ENCODE results near the gene AP1M1.

DNA sequence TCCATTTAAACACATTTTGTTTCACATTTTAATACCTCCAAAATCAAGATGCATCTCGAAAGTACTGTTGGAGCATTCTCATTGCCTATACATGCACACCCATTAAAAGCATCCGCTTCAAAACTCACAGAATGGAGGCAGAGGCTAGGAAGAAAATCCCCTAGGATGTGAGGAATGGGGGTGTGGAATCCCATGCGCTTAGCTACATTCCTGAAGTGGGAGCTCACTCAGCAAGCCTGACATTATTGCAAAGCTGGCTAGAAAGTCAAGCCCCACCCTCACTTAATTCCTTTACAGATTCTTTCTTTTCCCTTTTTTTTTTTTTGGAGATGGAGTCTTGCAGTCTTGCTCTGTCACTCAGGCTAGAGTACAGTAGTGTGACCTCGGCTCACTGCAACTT, 17.1 kb upstream of the AP1M1 start:
- TF ChIP-seq, protein P1, sequence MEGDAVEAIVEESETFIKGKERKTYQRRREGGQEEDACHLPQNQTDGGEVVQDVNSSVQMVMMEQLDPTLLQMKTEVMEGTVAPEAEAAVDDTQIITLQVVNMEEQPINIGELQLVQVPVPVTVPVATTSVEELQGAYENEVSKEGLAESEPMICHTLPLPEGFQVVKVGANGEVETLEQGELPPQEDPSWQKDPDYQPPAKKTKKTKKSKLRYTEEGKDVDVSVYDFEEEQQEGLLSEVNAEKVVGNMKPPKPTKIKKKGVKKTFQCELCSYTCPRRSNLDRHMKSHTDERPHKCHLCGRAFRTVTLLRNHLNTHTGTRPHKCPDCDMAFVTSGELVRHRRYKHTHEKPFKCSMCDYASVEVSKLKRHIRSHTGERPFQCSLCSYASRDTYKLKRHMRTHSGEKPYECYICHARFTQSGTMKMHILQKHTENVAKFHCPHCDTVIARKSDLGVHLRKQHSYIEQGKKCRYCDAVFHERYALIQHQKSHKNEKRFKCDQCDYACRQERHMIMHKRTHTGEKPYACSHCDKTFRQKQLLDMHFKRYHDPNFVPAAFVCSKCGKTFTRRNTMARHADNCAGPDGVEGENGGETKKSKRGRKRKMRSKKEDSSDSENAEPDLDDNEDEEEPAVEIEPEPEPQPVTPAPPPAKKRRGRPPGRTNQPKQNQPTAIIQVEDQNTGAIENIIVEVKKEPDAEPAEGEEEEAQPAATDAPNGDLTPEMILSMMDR (IDR thresholded peaks at IDR 0.05; ENCODE audit: poor library complexity): no peak
- TF ChIP-seq EZH2 (IDR thresholded peaks at IDR 0.05; ENCODE audit: borderline replicate concordance) (no peak), EZH2phosphoT487 (IDR thresholded peaks at IDR 0.05; ENCODE audit: low read depth, severe bottlenecking, unreplicated experiment) (no peak)

Data from hepatocyte (in vitro differentiated cells).